A549 (cell line): ENCODE data around the gene GPR37L1. TPM values are rescaled to one million over a fixed set of nuclear protein-coding genes. Genes with fewer than 3 reads are reported as not detected.

Experiments
- ATAC-seq, 2 experiments: fragments of 200-7000 bp in 1 of 2; fragments of >200 bp in 1 of 2; cut with Nextera tagmentation in 1 of 2; cut with Tn5 transposase in 1 of 2; 3 replicates each; pipeline versions ENCODE4 v1.8.0 to v1.9.1; 2018 to 2020; ENCODE audit warnings: mild to moderate bottlenecking in 1 of 2, moderate library complexity in 1 of 2
- CTCF ChIA-PET: fragments of 300-600 bp; sonication (Branson Sonifier 250); formaldehyde crosslinking; extraction: SDS; loops from one replicate; lab custom pipeline; 2021; ENCODE audit warnings: antibody characterized with exemption, inconsistent platforms; lab: Yijun Ruan, JAX
- POLR2A ChIA-PET: fragments of 350-600 bp; formaldehyde crosslinking; extraction: SDS; loops from one replicate; lab custom pipeline; 2021; ENCODE audit warnings: antibody characterized with exemption, inconsistent platforms; lab: Yijun Ruan, JAX
- DNase-seq, 2 experiments: peaks; one replicate each; pipeline versions ENCODE4 v3.0.0 to v3.0.0-alpha.2; 2011 to 2016; ENCODE audit warnings: low read depth in 1 of 2, low spot score in 1 of 2
- FAIRE-seq: peaks from 2 replicates; lab custom pipeline; 2011; peaks lifted over from hg19 to GRCh38; lab: Jason Lieb, UNC
- H3K27ac ChIP-seq, 2 experiments: fragments of >200 bp; sonication (Bioruptor Twin); formaldehyde crosslinking; 3 replicates each; pipeline ENCODE4 v1.5.1; 2016 to 2017
- H3K4me1 ChIP-seq: fragments of >200 bp; sonication (Bioruptor Twin); formaldehyde crosslinking; 3 replicates; pipeline ENCODE4 v1.6.1; 2016
- H3K4me2 ChIP-seq: fragments of >200 bp; sonication (Bioruptor Twin); formaldehyde crosslinking; 3 replicates; pipeline ENCODE4 v1.6.1; 2016
- H3K4me3 ChIP-seq: fragments of >200 bp; sonication (Bioruptor Twin); formaldehyde crosslinking; 3 replicates; pipeline ENCODE4 v1.5.1; 2016
- H3K9me3 ChIP-seq: fragments of >200 bp; sonication (Bioruptor Twin); formaldehyde crosslinking; 3 replicates; pipeline ENCODE4 v1.6.1; 2016
- BHLHE40 ChIP-seq: IDR thresholded peaks from 2 replicates; pipeline ENCODE4 v1.6.1; 2012; ENCODE audit warnings: low read depth, low read length, inconsistent platforms
- CBX2 ChIP-seq: fragments of 200-600 bp; sonication (generic); IDR thresholded peaks from 2 replicates; pipeline ENCODE4 v1.6.1; 2016; ENCODE audit warnings: low read depth, mild to moderate bottlenecking, borderline replicate concordance
- EHF ChIP-seq: fragments of 250-450 bp; sonication (Bioruptor Pico); IDR thresholded peaks from 2 replicates; pipeline ENCODE4 v1.5.0; 2020; ENCODE audit warnings: mild to moderate bottlenecking
- ESRRA ChIP-seq: fragments of 150-350 bp; IDR thresholded peaks from 2 replicates; pipeline ENCODE4 v1.6.1; 2014; ENCODE audit warnings: mild to moderate bottlenecking, low read length, borderline replicate concordance
- FOSB ChIP-seq: fragments of 250-450 bp; sonication (Bioruptor Pico); IDR thresholded peaks from 2 replicates; pipeline ENCODE4 v1.5.0; 2020; ENCODE audit warnings: mild to moderate bottlenecking, moderate library complexity
- FOXS1 ChIP-seq: fragments of 250-450 bp; sonication (Bioruptor Pico); IDR thresholded peaks from 2 replicates; pipeline ENCODE4 v1.5.0; 2020; ENCODE audit warnings: mild to moderate bottlenecking, moderate library complexity
- HOXB5 ChIP-seq: fragments of 250-450 bp; sonication (Bioruptor Pico); IDR thresholded peaks from 2 replicates; pipeline ENCODE4 v1.5.0; 2020; ENCODE audit warnings: mild to moderate bottlenecking, moderate library complexity
- JUN ChIP-seq, 2 experiments: fragments of >200 bp; sonication (Bioruptor Twin); formaldehyde crosslinking; IDR thresholded peaks; 2 replicates in 1 of 2; 3 replicates in 1 of 2; pipeline ENCODE4 v1.6.1; 2016 to 2017
- KDM1A ChIP-seq: fragments of 200-600 bp; sonication (generic); IDR thresholded peaks from 2 replicates; pipeline ENCODE4 v1.6.1; 2016; ENCODE audit warnings: low read depth, mild to moderate bottlenecking
- MAFK ChIP-seq: fragments of 450-650 bp; IDR thresholded peaks from 2 replicates; pipeline ENCODE4 v1.6.1; 2014; ENCODE audit not compliant: partially characterized antibody
- MAZ ChIP-seq: fragments of 150-350 bp; IDR thresholded peaks from 2 replicates; pipeline ENCODE4 v1.6.1; 2014; ENCODE audit warnings: antibody characterized with exemption, low read depth, low read length, borderline replicate concordance
- MYC ChIP-seq: IDR thresholded peaks from 2 replicates; pipeline ENCODE4 v1.6.1; 2012; ENCODE audit warnings: mild to moderate bottlenecking, inconsistent platforms, low read length, improper control_type of control experiment, borderline replicate concordance
- NFE2L2 ChIP-seq: fragments of 150-350 bp; conservative IDR thresholded peaks from 2 replicates; pipeline ENCODE4 v1.6.1; 2014; ENCODE audit warnings: low read length
- PHF8 ChIP-seq: fragments of 200-600 bp; sonication (generic); IDR thresholded peaks from 2 replicates; pipeline ENCODE4 v1.6.1; 2016; ENCODE audit warnings: low read depth, mild to moderate bottlenecking, antibody characterized with exemption, moderate library complexity, borderline replicate concordance
- POLR2AphosphoS2 ChIP-seq: conservative IDR thresholded peaks from 2 replicates; pipeline ENCODE4 v1.6.1; 2012; ENCODE audit warnings: low read length, improper control_type of control experiment, inconsistent platforms
- RAD21 ChIP-seq, 2 experiments: fragments of >200 bp in 1 of 2; sonication (Bioruptor Twin) in 1 of 2; formaldehyde crosslinking in 1 of 2; IDR thresholded peaks in 1 of 2; conservative IDR thresholded peaks in 1 of 2; 2 replicates in 1 of 2; 3 replicates in 1 of 2; pipeline ENCODE4 v1.6.1; 2012 to 2018; ENCODE audit warnings: inconsistent platforms in 1 of 2
- RARB ChIP-seq: fragments of 250-450 bp; sonication (Bioruptor Pico); IDR thresholded peaks from 2 replicates; pipeline ENCODE4 v1.8.0; 2021; ENCODE audit warnings: mild to moderate bottlenecking, moderate library complexity
- RCOR1 ChIP-seq: fragments of 150-350 bp; IDR thresholded peaks from 2 replicates; pipeline ENCODE4 v1.6.1; 2014; ENCODE audit warnings: antibody characterized with exemption, low read length, low read depth
- RFX5 ChIP-seq: fragments of 450-650 bp; IDR thresholded peaks from 2 replicates; pipeline ENCODE4 v1.7.1; 2014; ENCODE audit warnings: antibody characterized with exemption, mild to moderate bottlenecking, moderate library complexity
- RNF2 ChIP-seq: fragments of 200-600 bp; sonication (generic); IDR thresholded peaks from 2 replicates; pipeline ENCODE4 v1.6.1; 2016; ENCODE audit warnings: low read depth, mild to moderate bottlenecking, antibody characterized with exemption, moderate library complexity, borderline replicate concordance
- SMC3 ChIP-seq: fragments of >200 bp; sonication (Bioruptor Twin); formaldehyde crosslinking; IDR thresholded peaks from 3 replicates; pipeline ENCODE4 v1.6.1; 2018; ENCODE audit warnings: inconsistent platforms
- SREBF2 ChIP-seq: fragments of 450-650 bp; IDR thresholded peaks from 2 replicates; pipeline ENCODE4 v1.6.1; 2014; ENCODE audit warnings: mild to moderate bottlenecking, moderate library complexity
- TP53 ChIP-seq: fragments of 250-450 bp; sonication (Bioruptor Pico); IDR thresholded peaks from 2 replicates; pipeline ENCODE4 v1.5.0; 2021; ENCODE audit warnings: mild to moderate bottlenecking, moderate library complexity
- ZNF302 ChIP-seq: fragments of 250-450 bp; sonication (Bioruptor Pico); IDR thresholded peaks from 2 replicates; pipeline ENCODE4 v1.9.0; 2021; ENCODE audit warnings: inconsistent platforms, mild to moderate bottlenecking, moderate library complexity
- ZSCAN20 ChIP-seq: fragments of 250-450 bp; sonication (Bioruptor Pico); IDR thresholded peaks from 2 replicates; pipeline ENCODE4 v1.8.0; 2022; ENCODE audit warnings: mild to moderate bottlenecking, moderate library complexity
- WGBS: methylation state at CpG from one replicate; pipeline ENCODE4 v1.1.6; 2017; ENCODE audit errors: missing lambda C conversion rate; 5-methylcytosine and 5-hydroxymethylcytosine counted together
- polyA plus RNA-seq, 4 experiments: library from polyadenylated mRNA; depleted of rRNA in 3 of 4; stranded (reverse); fragments of >200 nt; fragmentation: RNase III in 1 of 4; extraction: RNeasy Plus Mini Kit Qiagen cat#74134 plus additional on column Dnase treatment in 1 of 4; gene quantifications; 2 replicates in 3 of 4; 3 replicates in 1 of 4; pipeline ENCODE4 v1.2.3, GENCODE V29; 2011 to 2017
- TF ChIP-seq, protein P1 (sequence below): fragments of 150-350 bp; IDR thresholded peaks from 2 replicates; pipeline ENCODE4 v1.6.1; 2014; ENCODE audit warnings: low read depth, mild to moderate bottlenecking, low read length
- TF ChIP-seq, protein P2 (sequence below): IDR thresholded peaks from 2 replicates; pipeline ENCODE4 v1.6.1; 2012; ENCODE audit warnings: low read depth, borderline replicate concordance
- TF ChIP-seq, protein P3 (sequence below): IDR thresholded peaks from 2 replicates; pipeline ENCODE4 v1.6.1; 2012

The GPR37L1 gene
- polyA plus RNA-seq, 2 of the 4 experiments (the other 2 are of a cell fraction): 0.08 to 0.13 TPM

DNA sequence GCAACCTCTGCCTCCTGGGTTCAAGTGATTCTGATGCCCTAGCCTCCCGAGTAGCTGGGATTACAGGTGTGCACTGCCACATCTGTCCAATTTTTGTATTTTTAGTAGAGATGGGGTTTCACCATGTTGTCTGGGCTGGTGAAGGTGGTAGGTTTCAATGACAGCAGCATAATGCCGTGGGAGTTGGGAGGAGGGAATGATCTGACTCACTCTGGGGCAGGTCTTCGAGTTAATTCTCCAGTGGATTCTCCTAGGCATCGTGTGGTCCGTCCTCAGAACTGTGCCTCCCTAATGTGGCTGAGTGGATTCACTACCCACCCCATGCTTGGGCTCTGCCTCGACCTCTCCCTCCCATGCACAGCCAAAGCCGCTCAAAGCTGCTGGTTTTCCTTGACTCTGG lies 1.7 kb upstream of the GPR37L1 start (continued):
- TF ChIP-seq MYC (no peak), RFX5 (no peak), ZNF302 (CRISPR knock-in tag) (no peak), CBX2 (no peak), RAD21 (conservative IDR thresholded peaks at IDR 0.05 in 1 of 2, IDR thresholded peaks at IDR 0.05 in 1 of 2) (no peak)
- TF ChIP-seq, all 56 proteins: peak for 0

DNA sequence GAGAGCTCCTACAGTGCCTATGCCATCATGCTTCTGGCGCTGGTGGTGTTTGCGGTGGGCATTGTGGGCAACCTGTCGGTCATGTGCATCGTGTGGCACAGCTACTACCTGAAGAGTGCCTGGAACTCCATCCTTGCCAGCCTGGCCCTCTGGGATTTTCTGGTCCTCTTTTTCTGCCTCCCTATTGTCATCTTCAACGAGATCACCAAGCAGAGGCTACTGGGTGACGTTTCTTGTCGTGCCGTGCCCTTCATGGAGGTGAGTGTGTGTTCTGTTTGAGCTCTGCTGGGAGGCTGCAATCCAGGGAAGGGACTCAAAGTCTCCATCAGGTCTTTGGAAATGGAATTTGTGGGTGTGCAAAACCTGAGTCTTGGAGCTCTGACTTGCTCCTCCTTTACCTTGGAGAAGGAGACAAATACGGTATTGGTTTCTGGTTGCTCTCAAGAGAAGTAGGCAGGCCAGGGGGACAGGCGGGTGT lies 658 bp downstream of the GPR37L1 start:
- TF ChIP-seq BHLHE40: no peak
- no peak for TF ChIP-seq HOXB5 (CRISPR knock-in tag)
- TF ChIP-seq RARB (CRISPR knock-in tag): no peak
- TF ChIP-seq JUN (IDR thresholded peaks at IDR 0.05): no peak
- TF ChIP-seq MYC: no peak
- no peak for TF ChIP-seq KDM1A
- TF ChIP-seq ZSCAN20 (CRISPR knock-in tag): no peak
- TF ChIP-seq FOSB (CRISPR knock-in tag): no peak
- TF ChIP-seq RCOR1: no peak
- TF ChIP-seq, protein P1, sequence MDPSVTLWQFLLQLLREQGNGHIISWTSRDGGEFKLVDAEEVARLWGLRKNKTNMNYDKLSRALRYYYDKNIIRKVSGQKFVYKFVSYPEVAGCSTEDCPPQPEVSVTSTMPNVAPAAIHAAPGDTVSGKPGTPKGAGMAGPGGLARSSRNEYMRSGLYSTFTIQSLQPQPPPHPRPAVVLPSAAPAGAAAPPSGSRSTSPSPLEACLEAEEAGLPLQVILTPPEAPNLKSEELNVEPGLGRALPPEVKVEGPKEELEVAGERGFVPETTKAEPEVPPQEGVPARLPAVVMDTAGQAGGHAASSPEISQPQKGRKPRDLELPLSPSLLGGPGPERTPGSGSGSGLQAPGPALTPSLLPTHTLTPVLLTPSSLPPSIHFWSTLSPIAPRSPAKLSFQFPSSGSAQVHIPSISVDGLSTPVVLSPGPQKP: no peak
- no peak for TF ChIP-seq EHF (CRISPR knock-in tag)
- TF ChIP-seq ESRRA: no peak
- TF ChIP-seq RNF2: no peak
- TF ChIP-seq FOXS1: no peak
- TF ChIP-seq SREBF2: no peak
- no peak for TF ChIP-seq MAZ
- ATAC-seq (no peak), FAIRE-seq (no peak), DNase-seq (no peak)
- no peak overlapping the region for H3K4me2 ChIP-seq
- no peak overlapping the region for H3K4me3 ChIP-seq
- CTCF ChIA-PET: interaction anchor here (0.5 to 31.9 kb wide), 13 partner anchors 9 to 269 kb away, joined by 3 to 1624 read pairs (median 3); partner anchors contain the start of genes ELF3 and RNPEP
- H3K27ac ChIP-seq: peak overlapping the region in 1 of 2 experiments; percentile 60; a peak in 1 of 6 replicates
- no peaks in the 10 kb centered on the region for H3K9me3 ChIP-seq
- 86% methylated on average over 10 of the region's 10 CpGs for WGBS
- POLR2A ChIA-PET: interaction anchor here (7.2 kb wide), 1 partner anchor 113 kb away, joined by 69 read pairs; the partner anchor contains the start of gene ELF3
- peaks cover 14% of the 10 kb centered on the region for H3K4me1 ChIP-seq

DNA sequence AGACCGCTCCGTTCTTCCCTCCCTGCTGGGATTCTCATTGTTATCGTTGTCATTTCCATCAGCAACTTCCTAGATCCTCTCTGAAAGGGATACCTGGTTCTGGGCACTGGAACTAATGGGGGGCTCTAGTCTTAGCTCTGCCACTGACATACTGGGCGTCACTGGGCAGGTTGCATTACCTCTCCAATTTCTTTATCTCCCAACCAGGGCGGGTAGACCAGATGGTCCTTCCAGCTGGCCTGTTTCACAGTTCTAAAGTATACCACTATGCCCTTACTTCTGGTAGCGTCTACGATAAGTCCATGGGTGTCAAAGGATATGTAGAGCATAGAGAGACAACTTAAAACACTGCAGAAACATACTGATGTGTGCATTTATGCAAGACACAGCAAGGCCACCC lies 1.4 kb downstream of the GPR37L1 start:
- ChIA-PET CTCF (interaction anchor here (0.7 to 31.9 kb wide), 6 partner anchors 8 to 232 kb away, joined by 3 to 1624 read pairs (median 3); partner anchors contain the start of genes ELF3 and RNPEP), POLR2A (interaction anchor here (1.5 to 7.2 kb wide), 2 partner anchors 114 kb away, joined by 4 to 69 read pairs; partner anchors contain the start of gene ELF3)
- ATAC-seq: no peak
- Histone ChIP-seq H3K4me1 (peaks cover 9% of the 10 kb centered on the region; the same call in 1 of the 3 replicates), H3K4me3 (no peak overlapping the region), H3K27ac (no peak overlapping the region), H3K9me3 (no peaks in the 10 kb centered on the region), H3K4me2 (no peak overlapping the region)
- no peak for FAIRE-seq
- 69% methylated on average over 7 of the region's 7 CpGs for WGBS
- DNase-seq: no peak
- no peak for TF ChIP-seq PHF8
- no peak for TF ChIP-seq RARB (CRISPR knock-in tag)
- no peak for TF ChIP-seq POLR2AphosphoS2
- no peak for TF ChIP-seq FOXS1
- no peak for TF ChIP-seq NFE2L2
- TF ChIP-seq SMC3: no peak
- TF ChIP-seq, protein P2, sequence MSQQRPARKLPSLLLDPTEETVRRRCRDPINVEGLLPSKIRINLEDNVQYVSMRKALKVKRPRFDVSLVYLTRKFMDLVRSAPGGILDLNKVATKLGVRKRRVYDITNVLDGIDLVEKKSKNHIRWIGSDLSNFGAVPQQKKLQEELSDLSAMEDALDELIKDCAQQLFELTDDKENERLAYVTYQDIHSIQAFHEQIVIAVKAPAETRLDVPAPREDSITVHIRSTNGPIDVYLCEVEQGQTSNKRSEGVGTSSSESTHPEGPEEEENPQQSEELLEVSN: no peak
- no peak for TF ChIP-seq RAD21 (conservative IDR thresholded peaks at IDR 0.05 in 1 of 2, IDR thresholded peaks at IDR 0.05 in 1 of 2)
- TF ChIP-seq, protein P3, sequence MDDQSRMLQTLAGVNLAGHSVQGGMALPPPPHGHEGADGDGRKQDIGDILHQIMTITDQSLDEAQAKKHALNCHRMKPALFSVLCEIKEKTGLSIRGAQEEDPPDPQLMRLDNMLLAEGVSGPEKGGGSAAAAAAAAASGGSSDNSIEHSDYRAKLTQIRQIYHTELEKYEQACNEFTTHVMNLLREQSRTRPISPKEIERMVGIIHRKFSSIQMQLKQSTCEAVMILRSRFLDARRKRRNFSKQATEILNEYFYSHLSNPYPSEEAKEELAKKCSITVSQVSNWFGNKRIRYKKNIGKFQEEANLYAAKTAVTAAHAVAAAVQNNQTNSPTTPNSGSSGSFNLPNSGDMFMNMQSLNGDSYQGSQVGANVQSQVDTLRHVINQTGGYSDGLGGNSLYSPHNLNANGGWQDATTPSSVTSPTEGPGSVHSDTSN: no peak
- no peak for TF ChIP-seq ESRRA
- TF ChIP-seq TP53 (CRISPR knock-in tag): no peak
- TF ChIP-seq MAFK: no peak
